Kidney epithelial cell (primary cell): ENCODE results near the gene GRIK3. TPM values are rescaled to one million over a fixed set of nuclear protein-coding genes. Genes with fewer than 3 reads are reported as not detected.

Experiments
- DNase-seq: peaks from one replicate; pipeline ENCODE4 v3.0.0-alpha.2; 2010; ENCODE audit warnings: low read depth
- H3K27me3 ChIP-seq: 2 replicates; pipeline ENCODE4 v1.6.0; 2011; ENCODE audit warnings: low read length; ENCODE audit not compliant: control insufficient read depth, insufficient read depth
- H3K36me3 ChIP-seq: 2 replicates; pipeline ENCODE4 v1.5.1; 2011; ENCODE audit warnings: low read length; ENCODE audit not compliant: control insufficient read depth, insufficient read depth
- H3K4me3 ChIP-seq: 2 replicates; pipeline ENCODE4 v1.5.1; 2011; ENCODE audit warnings: low read depth, mild to moderate bottlenecking, control low read depth, low read length
- CTCF ChIP-seq: IDR thresholded peaks from 2 replicates; pipeline ENCODE4 v1.5.1; 2011; ENCODE audit warnings: mild to moderate bottlenecking, moderate library complexity, low read length, control low read depth, inconsistent platforms; ENCODE audit not compliant: insufficient read depth, poor library complexity, severe bottlenecking
- total RNA-seq: library from RNA; depleted of rRNA; stranded (reverse); fragments of >200 nt; gene quantifications from 2 replicates; pipeline ENCODE4 v1.2.3, GENCODE V29; 2015

The GRIK3 gene
- total RNA-seq, 1 donor from 2014 or later: under 0.01 TPM

- no peaks in the 10 kb centered on the region for H3K36me3 ChIP-seq
- DNase-seq: no peak
- H3K4me3 ChIP-seq: no peak overlapping the region
- H3K27me3 ChIP-seq: no peaks in the 10 kb centered on the region
- no peak for TF ChIP-seq CTCF
Measured at GRCh38 chr1:36831186-36831810, 203.0 kb downstream of the GRIK3 start.

- no peak for DNase-seq
- H3K4me3 ChIP-seq: no peak overlapping the region
- no peak for TF ChIP-seq CTCF
- no peaks in the 10 kb centered on the region for H3K27me3 ChIP-seq
- H3K36me3 ChIP-seq: no peaks in the 10 kb centered on the region
Measured at GRCh38 chr1:36829961-36830360, 204.4 kb downstream of the GRIK3 start.

GRCh38 chr1:36829066-36829465, 205.2 kb downstream of the GRIK3 start:
- Histone ChIP-seq H3K4me3 (no peak overlapping the region), H3K36me3 (no peaks in the 10 kb centered on the region), H3K27me3 (no peaks in the 10 kb centered on the region)
- no peak for TF ChIP-seq CTCF
- no peak for DNase-seq

GRCh38 chr1:36825226-36825625, 209.1 kb downstream of the GRIK3 start:
- H3K27me3 ChIP-seq: peaks cover 3% of the 10 kb centered on the region
- no peak for TF ChIP-seq CTCF
- no peak overlapping the region for H3K4me3 ChIP-seq
- no peaks in the 10 kb centered on the region for H3K36me3 ChIP-seq
- DNase-seq: no peak

- no peak for TF ChIP-seq CTCF
- DNase-seq: no peak
- Histone ChIP-seq H3K4me3 (no peak overlapping the region), H3K27me3 (peaks cover 3% of the 10 kb centered on the region), H3K36me3 (no peaks in the 10 kb centered on the region)
Measured at GRCh38 chr1:36824390-36824861, 209.9 kb downstream of the GRIK3 start.

GRCh38 chr1:36822648-36823047, 211.7 kb downstream of the GRIK3 start:
- DNase-seq: no peak
- Histone ChIP-seq H3K36me3 (no peaks in the 10 kb centered on the region), H3K27me3 (peaks cover 3% of the 10 kb centered on the region), H3K4me3 (no peak overlapping the region)
- no peak for TF ChIP-seq CTCF
